HepG2 (cell line): Measurements from ENCODE around the gene CERS6.

ENCODE experiments used
- EP300 ChIP-seq, 3 experiments: sonication (generic) in 1 of 3; formaldehyde crosslinking in 1 of 3; IDR thresholded peaks; 2 replicates each; pipeline versions ENCODE4 v1.5.1 to v1.6.1; 2011 to 2020; ENCODE audit warnings: low read depth in 2 of 3, low read length in 2 of 3, borderline replicate concordance in 1 of 3, improper control_type of control experiment in 1 of 3, mild to moderate bottlenecking in 1 of 3, missing genetic modification reagents in 1 of 3, moderate library complexity in 1 of 3
- FOXA1 ChIP-seq, 2 experiments: fragments of 450-650 bp in 1 of 2; sonication (generic) in 1 of 2; formaldehyde crosslinking in 1 of 2; IDR thresholded peaks; 2 replicates each; pipeline versions ENCODE4 v1.4.0 to v1.6.1; 2016 to 2020; ENCODE audit warnings: missing genetic modification reagents in 1 of 2
- GABPA ChIP-seq, 2 experiments: IDR thresholded peaks; 2 replicates each; pipeline ENCODE4 v1.6.1; 2011 to 2016; ENCODE audit warnings: low read depth in 2 of 2, low read length in 1 of 2, missing biosample characterization in 1 of 2, missing genetic modification characterization in 1 of 2
- KDM5A ChIP-seq: fragments of 200-600 bp; sonication (generic); IDR thresholded peaks from 2 replicates; pipeline ENCODE4 v1.7.0; 2018; ENCODE audit warnings: antibody characterized with exemption, mild to moderate bottlenecking, low read length, borderline replicate concordance
- KLF15 ChIP-seq: sonication (generic); formaldehyde crosslinking; IDR thresholded peaks from 2 replicates; pipeline ENCODE4 v1.8.1; 2023; ENCODE audit warnings: borderline replicate concordance, mild to moderate bottlenecking, inconsistent platforms, missing genetic modification reagents, mixed read lengths
- RFX1 ChIP-seq: fragments of 450-650 bp; IDR thresholded peaks from 2 replicates; pipeline ENCODE4 v1.6.1; 2017
- TAF1 ChIP-seq: sonication (generic); formaldehyde crosslinking; IDR thresholded peaks from 2 replicates; pipeline ENCODE4 v1.4.0; 2020; ENCODE audit warnings: missing genetic modification reagents
- ZFP41 ChIP-seq: sonication (generic); formaldehyde crosslinking; IDR thresholded peaks from 2 replicates; pipeline ENCODE4 v1.4.0; 2020; ENCODE audit warnings: mild to moderate bottlenecking, missing genetic modification reagents, borderline replicate concordance
- ZNF224 ChIP-seq: sonication (generic); formaldehyde crosslinking; IDR thresholded peaks from 2 replicates; pipeline ENCODE4 v1.5.0; 2020; ENCODE audit warnings: mild to moderate bottlenecking, missing genetic modification reagents
- ZNF260 ChIP-seq: sonication (generic); formaldehyde crosslinking; IDR thresholded peaks from 2 replicates; pipeline ENCODE4 v1.4.0; 2020; ENCODE audit warnings: missing genetic modification reagents, low read depth, mild to moderate bottlenecking, borderline replicate concordance
- TF ChIP-seq, protein P1 (sequence below), 2 experiments: IDR thresholded peaks; 2 replicates each; pipeline ENCODE4 v1.6.1; 2011 to 2012; ENCODE audit warnings: low read length in 2 of 2, borderline replicate concordance in 1 of 2, low read depth in 1 of 2, mild to moderate bottlenecking in 1 of 2, moderate library complexity in 1 of 2
- TF ChIP-seq, protein P2 (sequence below): conservative IDR thresholded peaks from 2 replicates; pipeline ENCODE4 v1.6.1; 2018; ENCODE audit warnings: missing genetic modification reagents
- TF ChIP-seq, protein P3 (sequence below): sonication (generic); formaldehyde crosslinking; IDR thresholded peaks from 2 replicates; pipeline ENCODE4 v1.5.0; 2020; ENCODE audit warnings: mild to moderate bottlenecking, missing genetic modification reagents, moderate library complexity
- TF ChIP-seq, protein P4 (sequence below): IDR thresholded peaks from 2 replicates; pipeline ENCODE4 v1.6.1; 2012; ENCODE audit warnings: low read length, improper control_type of control experiment

DNA sequence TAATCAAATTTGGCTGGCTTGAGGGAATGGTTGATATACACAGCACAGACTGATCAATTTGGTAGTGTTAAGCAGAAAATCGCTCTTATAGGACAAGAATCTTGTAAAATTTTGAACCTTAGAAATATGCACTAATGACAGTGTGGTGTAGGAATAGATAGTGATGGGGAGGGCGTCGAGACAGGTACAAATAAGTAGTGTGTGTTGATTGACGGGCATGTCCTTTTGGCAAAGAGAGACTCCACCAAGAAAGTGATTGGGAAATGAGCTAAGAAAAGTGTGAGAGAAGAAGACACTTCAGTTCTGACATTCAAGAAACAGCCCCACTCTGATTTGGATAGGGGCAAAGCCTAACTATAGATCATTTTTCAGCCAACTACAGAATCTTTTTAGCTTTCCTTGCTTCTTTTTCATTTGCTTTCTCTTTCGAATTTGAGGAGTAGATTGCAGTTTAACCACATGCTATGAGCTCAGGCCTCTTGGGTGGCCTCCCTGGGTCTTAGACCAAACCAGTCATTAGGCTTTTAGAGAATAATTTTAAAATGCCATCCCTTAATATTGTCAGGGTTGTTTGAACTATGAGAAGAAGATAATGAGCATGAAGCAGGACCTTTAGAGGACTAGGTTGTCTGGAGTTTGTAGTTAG lies 127.1 kb downstream of the CERS6 start:
- TF ChIP-seq ZFP41 (CRISPR knock-in tag) (no peak), KDM5A (no peak), ZNF260 (no peak), ZNF224 (CRISPR knock-in tag) (no peak), GABPA (IDR thresholded peaks at IDR 0.05; ENCODE audit: low read depth, low read length) (no peak), GABPA (CRISPR knock-in tag; IDR thresholded peaks at IDR 0.05; ENCODE audit: low read depth) (no peak), TAF1 (CRISPR knock-in tag) (no peak), FOXA1 (IDR thresholded peaks at IDR 0.05) (no peak), FOXA1 (CRISPR knock-in tag; IDR thresholded peaks at IDR 0.05) (no peak), EP300 (IDR thresholded peaks at IDR 0.05; ENCODE audit: low read depth in 2 of 2, low read length in 2 of 2) (no peak), EP300 (CRISPR knock-in tag; IDR thresholded peaks at IDR 0.05; ENCODE audit: borderline replicate concordance) (no peak), RFX1 (no peak), KLF15 (CRISPR knock-in tag) (no peak)
- TF ChIP-seq, protein P1, sequence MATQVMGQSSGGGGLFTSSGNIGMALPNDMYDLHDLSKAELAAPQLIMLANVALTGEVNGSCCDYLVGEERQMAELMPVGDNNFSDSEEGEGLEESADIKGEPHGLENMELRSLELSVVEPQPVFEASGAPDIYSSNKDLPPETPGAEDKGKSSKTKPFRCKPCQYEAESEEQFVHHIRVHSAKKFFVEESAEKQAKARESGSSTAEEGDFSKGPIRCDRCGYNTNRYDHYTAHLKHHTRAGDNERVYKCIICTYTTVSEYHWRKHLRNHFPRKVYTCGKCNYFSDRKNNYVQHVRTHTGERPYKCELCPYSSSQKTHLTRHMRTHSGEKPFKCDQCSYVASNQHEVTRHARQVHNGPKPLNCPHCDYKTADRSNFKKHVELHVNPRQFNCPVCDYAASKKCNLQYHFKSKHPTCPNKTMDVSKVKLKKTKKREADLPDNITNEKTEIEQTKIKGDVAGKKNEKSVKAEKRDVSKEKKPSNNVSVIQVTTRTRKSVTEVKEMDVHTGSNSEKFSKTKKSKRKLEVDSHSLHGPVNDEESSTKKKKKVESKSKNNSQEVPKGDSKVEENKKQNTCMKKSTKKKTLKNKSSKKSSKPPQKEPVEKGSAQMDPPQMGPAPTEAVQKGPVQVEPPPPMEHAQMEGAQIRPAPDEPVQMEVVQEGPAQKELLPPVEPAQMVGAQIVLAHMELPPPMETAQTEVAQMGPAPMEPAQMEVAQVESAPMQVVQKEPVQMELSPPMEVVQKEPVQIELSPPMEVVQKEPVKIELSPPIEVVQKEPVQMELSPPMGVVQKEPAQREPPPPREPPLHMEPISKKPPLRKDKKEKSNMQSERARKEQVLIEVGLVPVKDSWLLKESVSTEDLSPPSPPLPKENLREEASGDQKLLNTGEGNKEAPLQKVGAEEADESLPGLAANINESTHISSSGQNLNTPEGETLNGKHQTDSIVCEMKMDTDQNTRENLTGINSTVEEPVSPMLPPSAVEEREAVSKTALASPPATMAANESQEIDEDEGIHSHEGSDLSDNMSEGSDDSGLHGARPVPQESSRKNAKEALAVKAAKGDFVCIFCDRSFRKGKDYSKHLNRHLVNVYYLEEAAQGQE (IDR thresholded peaks at IDR 0.05; ENCODE audit: borderline replicate concordance in 1 of 2, low read depth in 1 of 2, low read length in 2 of 2): no peak
- TF ChIP-seq, protein P2, sequence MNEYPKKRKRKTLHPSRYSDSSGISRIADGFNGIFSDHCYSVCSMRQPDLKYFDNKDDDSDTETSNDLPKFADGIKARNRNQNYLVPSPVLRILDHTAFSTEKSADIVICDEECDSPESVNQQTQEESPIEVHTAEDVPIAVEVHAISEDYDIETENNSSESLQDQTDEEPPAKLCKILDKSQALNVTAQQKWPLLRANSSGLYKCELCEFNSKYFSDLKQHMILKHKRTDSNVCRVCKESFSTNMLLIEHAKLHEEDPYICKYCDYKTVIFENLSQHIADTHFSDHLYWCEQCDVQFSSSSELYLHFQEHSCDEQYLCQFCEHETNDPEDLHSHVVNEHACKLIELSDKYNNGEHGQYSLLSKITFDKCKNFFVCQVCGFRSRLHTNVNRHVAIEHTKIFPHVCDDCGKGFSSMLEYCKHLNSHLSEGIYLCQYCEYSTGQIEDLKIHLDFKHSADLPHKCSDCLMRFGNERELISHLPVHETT (CRISPR knock-in tag): no peak
- TF ChIP-seq, protein P3, sequence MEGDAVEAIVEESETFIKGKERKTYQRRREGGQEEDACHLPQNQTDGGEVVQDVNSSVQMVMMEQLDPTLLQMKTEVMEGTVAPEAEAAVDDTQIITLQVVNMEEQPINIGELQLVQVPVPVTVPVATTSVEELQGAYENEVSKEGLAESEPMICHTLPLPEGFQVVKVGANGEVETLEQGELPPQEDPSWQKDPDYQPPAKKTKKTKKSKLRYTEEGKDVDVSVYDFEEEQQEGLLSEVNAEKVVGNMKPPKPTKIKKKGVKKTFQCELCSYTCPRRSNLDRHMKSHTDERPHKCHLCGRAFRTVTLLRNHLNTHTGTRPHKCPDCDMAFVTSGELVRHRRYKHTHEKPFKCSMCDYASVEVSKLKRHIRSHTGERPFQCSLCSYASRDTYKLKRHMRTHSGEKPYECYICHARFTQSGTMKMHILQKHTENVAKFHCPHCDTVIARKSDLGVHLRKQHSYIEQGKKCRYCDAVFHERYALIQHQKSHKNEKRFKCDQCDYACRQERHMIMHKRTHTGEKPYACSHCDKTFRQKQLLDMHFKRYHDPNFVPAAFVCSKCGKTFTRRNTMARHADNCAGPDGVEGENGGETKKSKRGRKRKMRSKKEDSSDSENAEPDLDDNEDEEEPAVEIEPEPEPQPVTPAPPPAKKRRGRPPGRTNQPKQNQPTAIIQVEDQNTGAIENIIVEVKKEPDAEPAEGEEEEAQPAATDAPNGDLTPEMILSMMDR (CRISPR knock-in tag): no peak
- TF ChIP-seq, protein P4, sequence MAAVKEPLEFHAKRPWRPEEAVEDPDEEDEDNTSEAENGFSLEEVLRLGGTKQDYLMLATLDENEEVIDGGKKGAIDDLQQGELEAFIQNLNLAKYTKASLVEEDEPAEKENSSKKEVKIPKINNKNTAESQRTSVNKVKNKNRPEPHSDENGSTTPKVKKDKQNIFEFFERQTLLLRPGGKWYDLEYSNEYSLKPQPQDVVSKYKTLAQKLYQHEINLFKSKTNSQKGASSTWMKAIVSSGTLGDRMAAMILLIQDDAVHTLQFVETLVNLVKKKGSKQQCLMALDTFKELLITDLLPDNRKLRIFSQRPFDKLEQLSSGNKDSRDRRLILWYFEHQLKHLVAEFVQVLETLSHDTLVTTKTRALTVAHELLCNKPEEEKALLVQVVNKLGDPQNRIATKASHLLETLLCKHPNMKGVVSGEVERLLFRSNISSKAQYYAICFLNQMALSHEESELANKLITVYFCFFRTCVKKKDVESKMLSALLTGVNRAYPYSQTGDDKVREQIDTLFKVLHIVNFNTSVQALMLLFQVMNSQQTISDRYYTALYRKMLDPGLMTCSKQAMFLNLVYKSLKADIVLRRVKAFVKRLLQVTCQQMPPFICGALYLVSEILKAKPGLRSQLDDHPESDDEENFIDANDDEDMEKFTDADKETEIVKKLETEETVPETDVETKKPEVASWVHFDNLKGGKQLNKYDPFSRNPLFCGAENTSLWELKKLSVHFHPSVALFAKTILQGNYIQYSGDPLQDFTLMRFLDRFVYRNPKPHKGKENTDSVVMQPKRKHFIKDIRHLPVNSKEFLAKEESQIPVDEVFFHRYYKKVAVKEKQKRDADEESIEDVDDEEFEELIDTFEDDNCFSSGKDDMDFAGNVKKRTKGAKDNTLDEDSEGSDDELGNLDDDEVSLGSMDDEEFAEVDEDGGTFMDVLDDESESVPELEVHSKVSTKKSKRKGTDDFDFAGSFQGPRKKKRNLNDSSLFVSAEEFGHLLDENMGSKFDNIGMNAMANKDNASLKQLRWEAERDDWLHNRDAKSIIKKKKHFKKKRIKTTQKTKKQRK: no peak
